ENCODE results near the gene CXorf49.
"Not testable (repeated sequence)": the region's sequence is repeated elsewhere in the genome, so short reads cannot be mapped to it uniquely, and the experiment has no call there.

Gene CXorf49

DNA sequence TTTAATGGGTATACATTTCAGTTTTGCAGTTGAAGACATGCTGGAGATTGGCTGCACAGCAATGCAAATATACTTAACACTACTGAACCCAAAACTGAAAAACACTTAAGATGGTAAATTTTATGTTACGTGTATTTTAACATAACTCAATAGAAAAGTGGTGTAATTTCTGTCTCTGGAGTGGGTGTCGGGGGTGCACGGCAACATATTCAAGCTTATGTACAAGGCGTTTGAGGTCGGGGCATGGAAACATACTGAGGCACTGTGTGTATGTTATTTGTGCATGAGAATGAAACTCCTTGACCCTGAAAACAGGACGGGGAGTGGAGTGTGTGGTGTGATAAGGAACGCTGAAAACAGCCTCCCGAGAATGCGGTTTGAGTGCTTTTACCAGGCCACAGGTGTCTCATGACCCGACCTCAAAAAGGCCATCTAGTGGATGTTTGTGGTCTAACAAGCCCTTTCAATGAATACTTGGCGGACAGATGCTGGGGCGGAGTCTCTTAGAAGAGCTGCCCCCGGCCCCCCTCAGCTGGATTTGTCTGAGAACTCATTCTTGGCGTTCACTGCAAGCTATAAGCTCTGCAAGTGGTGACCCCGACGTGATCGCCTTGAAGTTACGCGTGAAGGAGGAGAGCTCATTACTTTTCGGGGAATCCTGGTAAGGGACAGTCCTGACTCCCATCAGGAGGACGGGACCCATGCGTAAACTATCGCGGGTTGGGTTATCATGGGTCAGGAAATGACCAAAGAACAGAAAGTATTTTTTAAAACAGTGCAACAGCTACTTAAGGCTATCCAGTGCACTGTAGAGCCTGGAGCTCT lies 21.2 kb downstream of the CXorf49 start:
- not testable (repeated sequence) for DNase-seq; H3K4me3 ChIP-seq (ENCODE audit: low read depth, low read length); H3K36me3 ChIP-seq; H3K4me1 ChIP-seq; H3K27me3 ChIP-seq; H3K9me3 ChIP-seq

GRCh38 chrX:71679575-71680207 lies 38.4 kb downstream of the CXorf49 start:
- no peak for DNase-seq
- Histone ChIP-seq H3K9me3 (no peaks in the 10 kb centered on the region), H3K4me3 (ENCODE audit: low read depth, low read length) (no peak overlapping the region), H3K27me3 (no peaks in the 10 kb centered on the region), H3K36me3 (no peaks in the 10 kb centered on the region), H3K4me1 (no peaks in the 10 kb centered on the region)
- TF ChIP-seq, protein P1, sequence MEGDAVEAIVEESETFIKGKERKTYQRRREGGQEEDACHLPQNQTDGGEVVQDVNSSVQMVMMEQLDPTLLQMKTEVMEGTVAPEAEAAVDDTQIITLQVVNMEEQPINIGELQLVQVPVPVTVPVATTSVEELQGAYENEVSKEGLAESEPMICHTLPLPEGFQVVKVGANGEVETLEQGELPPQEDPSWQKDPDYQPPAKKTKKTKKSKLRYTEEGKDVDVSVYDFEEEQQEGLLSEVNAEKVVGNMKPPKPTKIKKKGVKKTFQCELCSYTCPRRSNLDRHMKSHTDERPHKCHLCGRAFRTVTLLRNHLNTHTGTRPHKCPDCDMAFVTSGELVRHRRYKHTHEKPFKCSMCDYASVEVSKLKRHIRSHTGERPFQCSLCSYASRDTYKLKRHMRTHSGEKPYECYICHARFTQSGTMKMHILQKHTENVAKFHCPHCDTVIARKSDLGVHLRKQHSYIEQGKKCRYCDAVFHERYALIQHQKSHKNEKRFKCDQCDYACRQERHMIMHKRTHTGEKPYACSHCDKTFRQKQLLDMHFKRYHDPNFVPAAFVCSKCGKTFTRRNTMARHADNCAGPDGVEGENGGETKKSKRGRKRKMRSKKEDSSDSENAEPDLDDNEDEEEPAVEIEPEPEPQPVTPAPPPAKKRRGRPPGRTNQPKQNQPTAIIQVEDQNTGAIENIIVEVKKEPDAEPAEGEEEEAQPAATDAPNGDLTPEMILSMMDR (IDR thresholded peaks at IDR 0.05; ENCODE audit: low read depth, low read length) = no peak

DNA sequence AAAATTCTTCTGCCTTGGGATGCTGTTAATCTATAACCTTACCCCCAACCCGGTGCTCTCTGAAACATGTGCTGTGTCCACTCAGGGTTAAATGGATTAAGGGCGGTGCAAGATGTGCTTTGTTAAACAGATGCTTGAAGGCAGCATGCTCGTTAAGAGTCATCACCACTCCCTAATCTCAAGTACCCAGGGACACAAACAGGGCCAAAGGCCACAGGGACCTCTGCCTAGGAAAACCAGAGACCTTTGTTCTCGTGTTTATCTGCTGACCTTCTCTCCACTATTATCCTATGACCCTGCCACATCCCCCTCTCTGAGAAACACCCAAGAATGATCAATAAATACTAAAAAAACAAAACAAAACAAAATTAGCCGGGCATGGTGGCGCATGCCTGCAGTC lies 40.9 kb downstream of the CXorf49 start:
- not testable (repeated sequence) for DNase-seq; H3K4me1 ChIP-seq; H3K9me3 ChIP-seq; H3K36me3 ChIP-seq; H3K27me3 ChIP-seq; H3K4me3 ChIP-seq (ENCODE audit: low read depth, low read length)

DNA sequence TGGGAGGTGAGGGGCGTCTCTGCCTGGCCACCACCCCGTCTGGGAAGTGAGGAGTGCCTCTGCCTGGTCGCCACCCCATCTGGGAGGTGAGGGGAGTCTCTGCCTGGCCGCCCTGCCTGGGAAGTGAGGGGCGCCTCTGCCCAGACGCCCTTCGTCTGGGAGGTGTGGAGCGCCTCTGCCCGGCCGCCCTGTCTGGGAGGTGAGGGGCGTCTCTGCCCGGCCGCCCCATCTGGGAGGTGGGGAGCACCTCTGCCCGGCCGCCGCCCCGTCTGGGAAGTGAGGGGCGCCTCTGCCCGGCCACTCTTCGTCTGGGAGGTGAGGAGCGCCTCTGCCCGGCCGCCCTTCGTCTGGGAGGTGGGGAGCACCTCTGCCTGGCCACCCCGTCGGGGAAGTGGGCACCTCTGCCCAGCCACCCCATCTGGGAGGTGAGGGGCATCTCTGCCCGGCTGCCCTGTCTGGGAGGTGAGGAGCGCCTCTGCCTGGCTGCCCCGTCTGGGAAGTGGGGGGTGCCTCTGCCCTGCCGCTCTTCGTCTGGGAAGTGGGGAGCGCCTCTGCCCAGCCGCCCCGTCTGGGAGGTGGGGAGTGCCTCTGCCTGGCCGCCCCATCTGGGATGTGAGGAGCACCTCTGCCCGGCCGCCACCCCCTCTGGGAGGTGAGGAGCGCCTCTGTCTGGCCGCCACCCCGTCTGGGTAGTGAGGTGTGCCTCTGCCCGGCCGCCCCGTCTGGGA lies 41.9 kb downstream of the CXorf49 start:
- H3K9me3 ChIP-seq; H3K4me3 ChIP-seq (ENCODE audit: low read depth, low read length); H3K36me3 ChIP-seq; H3K27me3 ChIP-seq; H3K4me1 ChIP-seq; DNase-seq: not testable (repeated sequence)

- DNase-seq; H3K36me3 ChIP-seq; H3K9me3 ChIP-seq; H3K27me3 ChIP-seq; H3K4me3 ChIP-seq (ENCODE audit: low read depth, low read length); H3K4me1 ChIP-seq: not testable (repeated sequence)
Observed at GRCh38 chrX:71675636-71676035, 42.4 kb downstream of the CXorf49 start.

DNA sequence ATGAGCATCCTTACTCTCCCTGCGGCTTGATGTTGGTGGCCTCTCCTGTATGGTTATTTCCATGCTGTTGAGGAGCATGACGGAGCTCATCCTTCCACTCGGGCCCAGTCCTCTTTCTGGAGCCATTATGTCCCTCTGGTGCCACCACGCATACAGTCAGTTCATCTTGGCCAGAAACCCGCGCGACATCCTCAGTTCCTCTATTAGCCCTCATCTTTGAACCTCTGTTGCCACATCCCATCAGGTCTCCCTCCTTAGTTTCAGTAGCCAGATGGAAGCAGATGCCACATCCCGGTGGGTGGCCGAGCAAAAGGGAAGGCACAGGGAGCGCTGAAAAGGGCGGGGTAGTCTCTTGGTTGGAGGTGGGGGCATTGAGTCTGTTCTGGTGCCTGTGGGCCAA lies 46.1 kb downstream of the CXorf49 start:
- TF ChIP-seq, protein P1 (IDR thresholded peaks at IDR 0.05; ENCODE audit: low read depth, low read length) = no peak
- H3K36me3 ChIP-seq = no peaks in the 10 kb centered on the region
- H3K9me3 ChIP-seq = no peaks in the 10 kb centered on the region
- H3K4me3 ChIP-seq (ENCODE audit: low read depth, low read length) = no peak overlapping the region
- no peak for DNase-seq
- no peaks in the 10 kb centered on the region for H3K27me3 ChIP-seq
- H3K4me1 ChIP-seq = no peaks in the 10 kb centered on the region

DNA sequence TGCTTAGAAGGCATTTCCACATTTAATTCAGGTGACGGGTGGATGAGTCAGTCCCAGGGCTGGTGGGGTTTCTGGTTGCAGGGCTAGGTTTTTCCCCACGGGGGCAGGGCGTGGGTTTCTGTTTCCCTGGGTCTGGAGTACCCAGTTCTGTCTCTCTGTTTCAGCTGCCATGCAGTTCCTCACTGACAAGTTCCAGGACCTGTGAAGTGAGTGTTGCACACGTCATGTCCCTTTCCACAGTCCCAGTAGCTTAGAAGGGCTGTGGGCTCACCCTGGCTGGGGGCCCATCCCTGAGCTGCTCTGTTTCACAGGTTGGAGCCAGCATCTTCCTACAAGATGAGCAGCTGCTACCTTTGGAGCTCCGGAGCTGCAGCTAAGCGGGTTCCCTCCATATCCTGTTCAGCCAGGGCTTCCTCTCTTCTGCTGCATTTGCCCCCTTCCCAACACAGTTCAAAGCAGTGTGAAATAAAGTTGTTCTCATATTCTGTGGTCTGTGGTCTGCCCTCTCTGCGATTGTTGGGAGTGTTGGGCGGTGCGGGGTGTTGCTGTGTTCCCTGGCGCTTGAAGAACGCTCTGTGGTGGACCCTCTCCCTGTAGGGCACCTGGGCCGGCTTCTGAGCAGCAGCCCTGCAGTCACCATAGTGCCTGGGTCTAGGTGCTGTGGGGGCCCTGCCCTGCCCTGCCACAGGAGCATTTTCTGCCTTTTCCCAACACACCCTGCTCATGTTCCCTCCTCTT lies 46.9 kb downstream of the CXorf49 start:
- H3K27me3 ChIP-seq = no peaks in the 10 kb centered on the region
- TF ChIP-seq, protein P1 (IDR thresholded peaks at IDR 0.05; ENCODE audit: low read depth, low read length) = no peak
- no peaks in the 10 kb centered on the region for H3K4me1 ChIP-seq
- H3K36me3 ChIP-seq = no peaks in the 10 kb centered on the region
- no peak overlapping the region for H3K4me3 ChIP-seq (ENCODE audit: low read depth, low read length)
- H3K9me3 ChIP-seq = no peaks in the 10 kb centered on the region
- DNase-seq = no peak

Measured in BE2C (cell line).